Panc1 (cell line): ENCODE measurements around the gene CLEC14A.

ENCODE experiments used
- POLR2AphosphoS5 ChIP-seq: IDR thresholded peaks from 2 replicates; pipeline ENCODE4 v1.6.1; 2012; ENCODE audit warnings: mild to moderate bottlenecking, low read depth, low read length, moderate library complexity
- REST ChIP-seq, 2 experiments: IDR thresholded peaks; 2 replicates each; pipeline ENCODE4 v1.6.1; 2011 to 2012; ENCODE audit warnings: low read depth in 2 of 2, control low read depth in 1 of 2, low read length in 1 of 2, mild to moderate bottlenecking in 1 of 2, moderate library complexity in 1 of 2; ENCODE audit not compliant: insufficient read depth in 1 of 2
- SIN3A ChIP-seq: IDR thresholded peaks from 2 replicates; pipeline ENCODE4 v1.6.1; 2012; ENCODE audit warnings: low read depth, mild to moderate bottlenecking, low read length, moderate library complexity, borderline replicate concordance; ENCODE audit not compliant: insufficient read depth
- TF ChIP-seq, protein P1 (sequence below): fragments of 450-650 bp; IDR thresholded peaks from 2 replicates; pipeline ENCODE4 v1.5.1; 2017; ENCODE audit warnings: mild to moderate bottlenecking

DNA sequence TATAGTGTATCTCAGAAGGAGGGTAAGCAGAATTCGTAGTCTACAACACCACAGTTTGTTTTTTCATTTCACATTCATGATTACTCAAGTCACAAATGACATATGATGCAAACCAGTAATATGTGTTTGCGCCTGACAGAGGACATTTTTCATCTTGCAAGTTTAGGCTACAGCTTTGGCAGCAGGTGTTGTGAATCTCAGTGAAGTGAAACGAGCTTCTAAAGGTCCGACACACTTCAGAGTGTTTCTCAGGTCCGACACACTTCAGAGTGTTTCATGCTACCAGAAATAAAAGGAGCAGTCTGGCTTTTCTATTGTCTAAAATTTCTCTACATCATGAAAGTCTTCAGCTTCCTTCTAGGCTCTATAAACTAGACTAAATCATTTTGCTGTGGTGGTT, 22.7 kb downstream of the CLEC14A start:
- TF ChIP-seq, protein P1, sequence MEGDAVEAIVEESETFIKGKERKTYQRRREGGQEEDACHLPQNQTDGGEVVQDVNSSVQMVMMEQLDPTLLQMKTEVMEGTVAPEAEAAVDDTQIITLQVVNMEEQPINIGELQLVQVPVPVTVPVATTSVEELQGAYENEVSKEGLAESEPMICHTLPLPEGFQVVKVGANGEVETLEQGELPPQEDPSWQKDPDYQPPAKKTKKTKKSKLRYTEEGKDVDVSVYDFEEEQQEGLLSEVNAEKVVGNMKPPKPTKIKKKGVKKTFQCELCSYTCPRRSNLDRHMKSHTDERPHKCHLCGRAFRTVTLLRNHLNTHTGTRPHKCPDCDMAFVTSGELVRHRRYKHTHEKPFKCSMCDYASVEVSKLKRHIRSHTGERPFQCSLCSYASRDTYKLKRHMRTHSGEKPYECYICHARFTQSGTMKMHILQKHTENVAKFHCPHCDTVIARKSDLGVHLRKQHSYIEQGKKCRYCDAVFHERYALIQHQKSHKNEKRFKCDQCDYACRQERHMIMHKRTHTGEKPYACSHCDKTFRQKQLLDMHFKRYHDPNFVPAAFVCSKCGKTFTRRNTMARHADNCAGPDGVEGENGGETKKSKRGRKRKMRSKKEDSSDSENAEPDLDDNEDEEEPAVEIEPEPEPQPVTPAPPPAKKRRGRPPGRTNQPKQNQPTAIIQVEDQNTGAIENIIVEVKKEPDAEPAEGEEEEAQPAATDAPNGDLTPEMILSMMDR = no peak
- no peak for TF ChIP-seq REST (IDR thresholded peaks at IDR 0.05; ENCODE audit: insufficient read depth in 1 of 2, low read depth in 2 of 2, low read length in 1 of 2)
- TF ChIP-seq SIN3A = no peak
- no peak for TF ChIP-seq POLR2AphosphoS5
